GM18499 (cell line): ENCODE results near the gene FAM120B.
"Not testable (repeated sequence)": the region's sequence is repeated elsewhere in the genome, so short reads cannot be mapped to it uniquely, and the experiment has no call there.

Source experiments
- ATAC-seq: cut with Tn5 transposase; IDR thresholded peaks from one replicate; pipeline ENCODE4 v1.9.1; 2021; ENCODE audit warnings: moderate number of reproducible peaks; ENCODE audit not compliant: insufficient read depth, unreplicated experiment

Gene FAM120B

DNA sequence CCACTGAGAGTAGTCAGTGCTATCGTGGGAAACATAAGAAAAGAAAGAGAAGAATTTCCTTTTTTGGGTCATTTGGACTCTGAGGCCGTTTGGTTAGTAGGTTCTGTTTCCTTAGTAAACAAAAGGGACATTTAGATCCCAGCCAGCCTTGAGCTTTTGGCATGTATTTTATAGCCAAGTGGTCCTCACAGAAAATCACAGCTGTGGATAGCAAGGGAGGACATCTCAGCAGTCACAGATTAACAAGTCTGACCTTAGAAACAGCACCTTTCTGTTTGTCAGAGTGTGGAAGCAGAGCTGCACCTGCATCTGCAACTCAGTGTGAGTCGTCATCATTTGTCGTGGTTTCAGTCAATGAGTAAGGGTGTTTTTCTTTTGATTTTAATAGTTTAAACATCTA lies 40.5 kb downstream of the FAM120B start:
- no peak for ATAC-seq

DNA sequence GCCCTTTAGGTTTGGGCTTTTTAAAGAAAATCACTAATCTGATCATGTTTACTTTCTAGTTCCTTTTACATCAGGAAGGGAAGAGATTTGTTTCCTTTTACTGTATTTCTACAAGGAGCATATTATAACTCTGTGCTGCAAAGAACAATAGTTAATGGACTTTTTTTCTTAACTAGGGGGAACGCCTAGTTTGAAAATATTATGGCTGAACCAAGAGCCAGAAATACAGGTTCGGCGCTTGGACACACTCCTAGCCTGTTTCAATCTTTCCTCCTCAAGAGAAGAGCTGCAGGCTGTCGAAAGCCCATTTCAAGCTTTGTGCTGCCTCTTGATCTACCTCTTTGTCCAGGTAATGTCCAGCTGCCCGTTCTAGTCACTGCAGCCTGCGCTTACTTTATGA lies 41.4 kb downstream of the FAM120B start:
- ATAC-seq = no peak

DNA sequence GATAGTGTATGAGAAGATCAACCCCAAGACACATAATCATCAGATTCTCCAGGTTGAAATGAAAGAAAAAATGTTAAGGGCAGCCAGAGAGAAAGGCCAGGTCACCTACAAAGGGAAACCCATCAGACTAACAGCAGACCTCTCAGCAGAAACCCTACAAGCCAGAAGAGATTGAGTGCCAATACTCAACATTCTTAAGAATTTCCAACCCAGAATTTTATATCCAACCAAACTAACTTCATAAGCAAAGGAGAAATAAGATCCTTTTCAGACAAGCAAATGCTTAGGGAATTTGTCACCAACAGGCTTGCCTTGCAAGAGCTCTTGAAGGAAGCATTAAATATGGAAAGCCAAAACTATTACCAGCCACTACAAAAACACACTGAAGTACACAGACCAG lies 44.9 kb downstream of the FAM120B start:
- ATAC-seq = not testable (repeated sequence)

DNA sequence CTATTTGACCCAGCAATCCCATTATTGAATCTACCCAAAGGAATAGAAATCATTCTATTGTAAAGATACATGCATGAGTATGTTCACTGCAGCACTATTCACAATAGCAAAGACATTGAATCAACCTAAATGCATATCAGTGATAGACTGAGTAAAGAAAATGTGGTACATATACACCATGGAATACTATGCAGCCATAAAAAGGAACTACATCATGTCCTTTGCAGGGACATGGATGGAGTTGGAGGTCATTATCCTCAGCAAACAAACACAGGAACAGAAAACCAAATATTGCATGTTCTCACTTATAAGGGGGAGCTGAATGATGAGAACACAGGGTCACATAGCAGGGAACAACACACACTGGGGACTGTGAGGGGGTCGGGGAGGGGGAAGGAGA lies 48.6 kb downstream of the FAM120B start:
- ATAC-seq = not testable (repeated sequence)

DNA sequence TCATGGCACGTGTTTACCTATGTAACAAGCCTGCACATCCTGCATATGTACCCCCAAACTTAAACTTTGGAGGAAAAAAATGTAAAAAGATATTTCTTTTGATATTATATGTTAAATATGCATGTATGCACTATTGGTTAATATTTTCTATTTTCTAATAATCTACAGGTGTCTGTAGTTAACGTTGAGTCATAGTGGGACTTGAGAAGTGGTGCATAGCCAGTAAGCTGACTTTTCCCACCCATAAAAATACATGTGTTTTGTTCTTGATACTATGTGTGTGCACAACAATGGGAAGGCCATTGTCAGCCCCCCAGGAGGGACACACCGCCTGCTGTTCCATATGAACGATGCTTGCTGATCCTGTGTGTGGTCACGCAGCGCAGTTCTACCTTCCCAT lies 49.1 kb downstream of the FAM120B start:
- no peak for ATAC-seq

DNA sequence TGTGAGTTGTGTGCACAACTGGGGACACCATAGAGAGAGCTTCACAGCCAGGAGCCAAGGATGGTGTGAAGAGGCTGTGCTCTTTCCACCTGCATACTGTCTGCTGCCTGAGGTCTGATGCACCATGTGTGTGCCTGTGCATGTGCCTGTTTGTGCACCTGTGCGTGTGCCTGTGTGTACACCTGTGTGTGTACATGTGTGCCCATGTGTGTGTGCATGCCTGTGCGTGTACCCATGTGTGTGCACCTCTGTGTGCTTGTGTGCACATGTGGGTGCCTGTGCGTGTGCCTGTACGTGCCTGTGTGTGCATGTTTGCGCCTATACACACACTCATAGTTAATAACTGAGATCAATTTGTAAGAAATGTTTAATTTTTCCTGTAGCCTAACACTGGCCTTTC lies 51.3 kb downstream of the FAM120B start:
- no peak for ATAC-seq

DNA sequence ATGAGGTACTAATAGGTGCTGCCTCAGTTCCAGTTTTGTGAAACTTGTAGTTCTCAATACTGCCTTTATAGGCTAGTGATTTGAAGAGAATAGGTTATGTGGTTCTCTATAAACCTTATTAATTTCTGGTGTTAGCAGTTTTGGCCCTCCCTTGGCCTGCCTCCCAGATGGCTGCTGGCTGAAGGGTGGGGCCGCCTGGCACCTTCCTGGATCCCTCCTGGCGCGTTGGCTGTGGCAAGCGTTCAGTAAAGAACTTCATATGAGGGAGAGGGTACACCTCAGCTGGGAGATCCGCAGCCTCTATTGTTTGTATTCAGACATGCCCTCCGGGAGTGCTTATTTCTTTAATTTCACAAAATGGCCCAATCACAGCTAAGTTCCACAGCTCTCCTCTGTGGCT lies 51.9 kb downstream of the FAM120B start:
- ATAC-seq = no peak

DNA sequence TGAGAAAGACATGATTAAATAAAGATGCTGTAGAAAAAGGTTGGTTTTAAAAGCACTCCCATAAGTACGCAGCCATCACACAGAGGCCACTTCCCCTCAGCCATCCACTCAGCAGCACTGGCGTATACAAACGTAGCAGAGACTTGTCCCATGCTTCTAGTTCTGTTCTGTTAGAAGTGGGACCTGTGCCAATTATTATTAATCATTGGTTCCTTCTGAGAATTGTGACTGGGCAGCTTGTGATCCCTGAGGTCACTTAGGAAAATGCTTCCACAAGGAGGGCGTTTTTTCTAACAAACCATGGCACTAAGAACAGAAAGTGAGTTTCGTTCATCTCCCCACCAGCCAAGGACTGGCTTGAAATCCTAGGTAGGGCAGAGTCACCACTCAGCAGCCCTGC lies 53.9 kb downstream of the FAM120B start:
- no peak for ATAC-seq

DNA sequence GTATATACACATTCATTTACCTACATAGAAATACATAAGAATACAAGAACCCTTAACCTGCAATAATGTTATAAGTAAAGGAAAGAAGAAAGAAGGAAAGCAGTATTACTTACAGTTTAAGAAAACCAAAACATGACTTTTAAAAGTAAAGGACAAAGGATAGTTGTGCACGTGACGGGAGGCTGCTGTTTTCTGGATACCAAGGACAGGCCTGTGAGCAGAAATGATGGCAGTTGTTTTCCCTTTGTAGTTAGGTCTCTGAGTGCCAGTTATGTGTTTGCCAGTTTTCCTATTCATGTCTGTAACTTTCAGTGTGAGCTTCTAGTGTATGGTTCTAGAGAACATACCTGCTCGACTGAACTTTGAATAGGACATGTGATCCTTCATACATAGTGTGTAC lies 54.8 kb downstream of the FAM120B start:
- ATAC-seq = no peak

DNA sequence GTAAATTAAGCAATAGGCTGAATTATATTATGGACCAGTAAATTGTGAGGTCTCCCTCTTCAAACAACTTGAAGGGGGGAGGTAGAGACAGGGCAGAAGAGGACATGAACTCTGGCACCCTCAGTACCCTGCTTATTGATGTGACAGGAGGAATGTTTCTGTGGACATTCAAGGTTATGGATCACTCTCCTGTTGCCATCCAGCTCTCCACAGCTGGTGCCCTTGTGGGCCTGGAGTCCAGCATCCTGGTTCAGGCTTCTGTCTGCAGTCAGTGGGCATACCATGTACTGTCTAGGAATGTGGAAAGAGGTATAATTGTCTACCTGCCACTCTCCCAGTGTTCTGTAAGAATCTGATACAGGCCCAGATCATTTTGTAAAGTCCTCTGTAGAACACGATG lies 55.6 kb downstream of the FAM120B start:
- no peak for ATAC-seq

DNA sequence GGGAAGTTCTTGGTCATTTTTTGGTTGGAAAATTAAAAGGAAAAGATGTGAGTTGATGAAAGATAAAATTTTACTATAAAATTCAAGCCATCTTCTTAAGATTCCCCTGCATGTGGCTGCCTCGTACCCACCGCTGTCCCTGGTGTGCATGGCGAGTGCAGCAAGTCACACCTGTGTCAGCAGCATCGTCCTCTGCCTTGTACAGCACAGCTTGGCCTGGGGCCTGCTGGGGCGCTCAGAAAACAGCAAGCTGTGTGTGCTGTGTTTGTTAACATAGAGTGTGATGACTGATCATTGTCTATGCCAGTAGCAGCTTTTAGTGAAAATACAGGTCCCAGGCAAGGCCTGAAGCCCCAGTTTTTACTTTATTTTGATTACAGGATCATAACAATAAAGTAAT lies 56.7 kb downstream of the FAM120B start:
- no peak for ATAC-seq

DNA sequence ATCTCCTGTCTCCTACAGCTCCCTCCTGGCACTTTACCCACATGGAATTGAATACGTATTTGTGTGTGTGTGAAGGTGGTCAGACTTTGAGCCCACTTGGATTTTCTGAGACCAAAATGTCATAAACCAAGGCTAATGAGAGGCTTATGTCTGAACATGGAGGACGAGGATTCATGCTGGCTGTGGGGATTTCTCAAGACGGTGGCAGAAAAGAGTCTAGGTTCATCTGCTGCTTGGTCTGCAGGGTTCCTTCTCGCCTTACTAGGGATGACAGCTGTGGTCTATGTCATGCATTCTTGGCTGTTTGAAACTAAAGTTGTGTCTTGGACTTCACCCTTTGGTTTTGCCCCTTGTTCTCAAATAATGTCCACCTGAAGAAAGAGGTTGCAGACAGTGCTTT lies 58.6 kb downstream of the FAM120B start:
- no peak for ATAC-seq

DNA sequence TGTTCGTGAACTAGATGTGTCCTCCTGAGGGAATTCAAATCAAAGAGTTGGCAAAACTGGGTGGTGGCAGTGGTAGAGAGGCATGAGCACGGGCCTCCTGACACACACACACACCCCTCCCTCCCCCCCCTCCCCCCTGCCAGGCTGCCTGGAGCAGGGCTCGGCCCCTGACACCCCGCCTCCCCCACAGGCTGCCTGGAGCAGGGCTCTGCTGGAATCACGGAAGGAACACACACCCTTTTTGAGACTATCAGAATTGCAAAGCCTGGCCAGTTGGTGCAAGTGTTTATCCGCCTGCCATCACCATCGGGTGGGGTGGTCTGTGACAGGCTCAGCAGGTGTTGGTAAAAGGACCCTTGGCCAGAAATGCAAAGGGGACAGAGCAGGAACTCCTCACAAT lies 59.0 kb downstream of the FAM120B start:
- no peak for ATAC-seq

DNA sequence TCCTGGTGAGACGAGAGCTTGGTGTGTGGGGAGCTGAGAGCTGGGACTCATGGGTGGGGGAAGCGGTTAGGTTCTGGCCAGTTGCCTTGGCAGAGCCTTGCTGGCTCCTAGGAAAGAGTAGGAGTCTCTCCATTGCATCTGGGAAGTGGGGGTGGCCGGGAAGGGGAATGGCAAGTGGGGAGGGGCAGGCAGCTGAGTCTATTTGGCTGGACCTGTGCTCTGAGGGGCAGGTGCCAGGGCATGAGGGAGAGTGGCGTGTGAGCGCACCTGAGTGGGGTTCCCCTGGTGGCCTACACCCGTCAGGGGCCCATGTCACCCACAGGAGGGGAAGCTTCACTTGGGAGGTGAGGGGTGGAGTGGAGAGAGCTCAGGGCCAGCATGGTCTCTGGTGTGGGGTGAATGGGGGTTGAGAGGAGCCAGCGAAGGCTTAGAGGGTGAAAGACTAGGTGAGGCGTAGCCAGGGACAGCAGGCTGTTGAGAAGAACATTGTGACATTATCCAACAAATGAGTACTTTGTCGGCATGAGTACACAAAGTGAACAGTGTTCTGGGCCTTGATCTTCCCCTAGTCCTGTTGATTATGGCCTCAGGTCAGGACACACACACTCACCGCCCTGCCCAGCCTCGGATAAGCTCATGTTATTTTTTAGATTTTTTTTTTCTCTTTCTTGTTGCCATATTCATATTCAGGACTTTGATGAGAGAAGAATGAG lies 59.8 kb downstream of the FAM120B start:
- ATAC-seq = no peak

DNA sequence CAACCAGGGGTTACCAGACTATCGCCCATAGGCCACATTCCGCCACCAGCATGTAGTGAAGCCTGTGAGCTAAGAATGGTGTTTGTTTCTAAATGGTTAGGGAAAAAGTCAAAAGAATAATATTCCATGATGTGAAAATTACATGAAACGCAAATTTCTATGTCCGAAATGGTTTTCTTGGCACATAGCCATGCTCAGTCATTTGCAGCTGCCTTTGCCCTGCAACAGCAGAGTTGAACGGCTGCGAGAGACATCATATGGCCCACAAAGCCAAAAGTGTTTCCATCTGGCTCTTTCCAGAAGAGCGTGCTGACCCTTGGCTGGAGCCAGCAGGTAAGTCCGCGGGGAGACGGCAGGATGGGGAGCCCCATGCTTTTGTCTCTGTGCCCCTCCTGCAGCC lies 60.7 kb downstream of the FAM120B start:
- ATAC-seq = no peak

DNA sequence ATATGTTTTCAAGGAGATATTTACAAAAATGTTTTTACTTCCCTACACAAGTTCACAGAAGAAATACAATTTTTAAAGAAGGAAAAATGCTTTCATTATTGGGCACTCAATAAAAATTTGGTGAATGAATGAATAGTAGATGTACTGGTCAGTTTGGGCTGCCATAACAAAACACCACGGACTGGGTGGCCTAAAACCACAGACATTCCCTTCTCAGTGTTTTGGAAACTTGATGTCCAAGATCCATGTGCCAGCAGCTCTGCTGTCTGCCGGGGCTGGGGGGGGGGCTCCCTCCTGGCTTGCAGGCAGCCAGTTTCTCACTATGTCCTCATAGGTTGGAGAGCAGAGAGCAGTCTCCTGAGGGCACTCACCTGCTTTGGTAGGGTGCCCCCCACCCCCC lies 62.0 kb downstream of the FAM120B start:
- ATAC-seq = no peak

DNA sequence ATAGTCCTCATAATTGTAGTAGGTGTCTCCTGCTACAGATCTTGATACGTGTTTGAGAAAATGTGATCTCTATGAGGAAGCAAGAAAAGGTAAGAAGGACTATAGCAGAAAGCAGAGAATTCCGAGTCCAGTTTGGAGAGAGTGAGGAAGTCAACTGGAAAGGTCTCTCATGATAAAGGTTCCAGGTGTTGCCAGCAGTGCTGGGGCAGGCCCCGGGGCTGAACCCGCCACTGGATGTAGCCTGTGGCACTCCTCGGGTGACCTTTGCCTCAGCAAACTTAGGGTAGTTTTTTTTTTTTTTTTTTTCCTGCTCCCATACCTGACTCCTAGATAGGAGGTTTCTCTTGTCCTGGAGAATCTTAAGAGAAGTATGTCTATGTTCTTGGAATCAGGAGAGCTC lies 62.8 kb downstream of the FAM120B start:
- ATAC-seq = no peak

DNA sequence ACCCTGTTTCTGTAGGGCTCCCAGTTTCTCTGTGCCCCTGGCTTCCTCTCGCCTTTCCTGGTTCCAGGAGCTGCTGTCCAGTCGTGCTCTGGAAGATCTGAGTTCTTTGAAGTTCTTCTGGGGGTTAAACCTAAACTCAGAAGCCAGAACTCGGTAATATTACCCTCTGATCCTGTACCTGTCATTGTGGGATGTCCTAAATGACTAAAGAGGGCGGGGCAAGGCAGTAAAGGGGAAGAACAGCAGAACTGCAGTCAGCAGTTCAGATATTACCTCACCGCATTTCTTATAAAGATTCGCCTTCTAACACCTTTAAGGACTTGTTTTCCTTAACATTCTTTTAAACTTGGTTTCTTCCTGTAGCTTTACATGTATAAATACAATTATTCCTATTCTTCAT lies 63.9 kb downstream of the FAM120B start:
- ATAC-seq = no peak

DNA sequence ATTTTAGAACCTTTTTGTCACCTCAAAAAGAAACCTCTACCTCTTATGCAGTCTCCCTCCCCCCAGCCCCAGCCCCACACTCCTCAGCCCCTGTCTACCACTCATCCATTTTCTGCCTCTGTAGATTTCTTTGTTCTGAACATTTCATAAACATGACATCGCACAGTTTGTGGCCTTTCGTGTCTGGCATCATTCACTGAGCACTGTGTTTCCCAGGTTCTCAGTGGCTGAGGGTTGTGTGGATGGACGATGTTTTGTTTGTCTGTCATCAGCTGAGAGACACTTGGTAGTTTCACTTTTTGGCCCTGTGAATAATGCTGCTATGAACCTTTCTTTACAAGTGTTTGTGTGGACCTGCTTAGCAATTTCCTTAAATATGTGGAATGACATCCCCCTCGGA lies 64.5 kb downstream of the FAM120B start:
- no peak for ATAC-seq

DNA sequence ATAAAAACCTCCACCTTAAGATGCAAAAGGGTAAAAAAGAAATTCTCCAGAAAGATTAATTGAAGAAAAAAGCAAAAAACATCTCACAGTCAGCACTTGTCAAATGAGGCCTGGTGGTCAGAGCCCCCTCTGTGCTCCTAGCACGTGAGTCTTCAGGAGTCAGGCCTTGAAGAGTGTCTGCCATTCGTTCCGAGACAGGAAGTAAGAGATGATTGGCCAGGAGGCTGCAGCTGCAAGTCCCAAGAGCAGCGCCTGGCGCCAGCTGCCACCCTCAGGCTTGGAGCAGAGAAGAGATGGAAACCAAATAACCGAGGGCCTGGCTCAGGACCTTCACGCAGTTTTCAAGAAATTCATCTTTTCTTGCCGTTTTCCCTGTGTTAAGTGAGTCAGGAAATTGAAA lies 65.0 kb downstream of the FAM120B start:
- no peak for ATAC-seq

DNA sequence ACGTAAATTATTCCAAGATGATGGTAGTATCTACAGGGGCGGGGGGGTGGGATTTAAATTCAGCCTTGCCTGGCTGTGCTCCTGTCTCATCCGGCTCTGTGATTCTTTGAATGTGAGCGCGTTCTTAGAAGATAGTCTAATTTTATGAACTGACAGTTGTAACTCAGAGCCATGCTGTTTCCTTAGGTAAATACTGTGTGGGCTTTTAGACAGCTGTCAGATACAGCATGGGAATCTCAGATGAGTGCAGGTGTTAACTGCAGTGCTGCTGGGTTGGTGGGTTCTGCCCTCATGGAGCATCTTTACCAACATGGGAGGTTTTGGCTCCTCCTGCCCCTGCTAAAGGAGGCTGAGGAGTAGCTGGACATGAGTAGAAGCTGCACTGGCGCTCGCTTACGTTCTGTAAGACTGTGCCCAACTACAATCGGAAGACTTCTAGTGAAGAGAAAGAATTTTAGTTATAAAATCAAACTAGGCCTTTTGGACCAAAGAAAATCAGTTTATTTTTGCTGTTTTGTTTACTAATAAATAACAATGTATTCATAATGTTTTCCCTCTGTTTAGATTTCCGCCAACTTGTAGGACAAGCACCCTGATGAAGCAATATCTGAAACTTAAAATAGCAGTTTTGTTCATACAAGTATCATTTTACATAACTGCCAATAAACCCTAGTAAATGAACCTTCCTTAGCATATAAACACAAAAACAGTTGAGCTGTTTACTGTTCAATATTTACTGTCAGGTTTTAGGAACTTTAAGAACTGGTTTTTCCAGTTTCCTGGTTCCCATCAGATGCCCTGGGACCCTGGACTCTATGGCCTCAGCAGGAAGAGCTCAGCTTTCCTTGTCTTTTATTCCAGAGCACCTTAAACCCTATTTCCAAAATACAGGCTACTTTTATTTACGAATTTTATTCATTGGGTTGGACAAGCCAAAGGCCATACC lies 66.1 kb downstream of the FAM120B start:
- no peak for ATAC-seq
